Measurements from ENCODE around the gene INHBE. TPM values are rescaled to one million over a fixed set of nuclear protein-coding genes. Genes with fewer than 3 reads are reported as not detected.

Gene INHBE
- total and polyA plus RNA-seq, 2 of the 8 experiments (the other 6 are each of a cell fraction or from before 2014, with no cell fraction given) = 10.2 to 18.8 TPM

GRCh38 chr12:57430112-57430930, 24.8 kb upstream of the INHBE start:
- no peak for FAIRE-seq
- Histone ChIP-seq H2BK15ac (ENCODE audit: low read length) (no peak overlapping the region), H3K23ac (ENCODE audit: insufficient read length) (no peak overlapping the region), H3K79me1 (ENCODE audit: low read depth, low read length) (peaks cover 3% of the 10 kb centered on the region), H2AFZ (ENCODE audit: low read length) (no peak overlapping the region), H3K18ac (ENCODE audit: extremely low read depth, low read length) (no peak overlapping the region; the same call in 1 of the 2 replicates), H3K14ac (ENCODE audit: insufficient read length) (no peak overlapping the region), H3K27me3 (replicated peaks in 1 of 4; ENCODE audit: control insufficient read depth in 3 of 4, extremely low read depth in 1 of 4, insufficient read depth in 3 of 4, low read length in 3 of 4) (no peaks in the 10 kb centered on the region), H4K5ac (ENCODE audit: insufficient read length, low read depth, low read length) (peak overlapping the region; percentile 56), H2AK5ac (ENCODE audit: low read depth, low read length) (no peak overlapping the region), H2BK120ac (replicated peaks; ENCODE audit: low read depth, low read length) (no peak overlapping the region), H3K36me3 (ENCODE audit: control insufficient read depth in 2 of 4, insufficient read depth in 4 of 4, low read length in 3 of 4) (no peaks in the 10 kb centered on the region), H4K8ac (ENCODE audit: extremely low read depth, insufficient read depth, low read length) (peak overlapping the region; percentile 63; the same call in 1 of the 2 replicates), H3K27ac (ENCODE audit: low read depth, low read length) (peak overlapping the region; percentile 81; the same call in 1 of the 2 replicates), H3K23me2 (ENCODE audit: low read depth, low read length) (peaks cover 3% of the 10 kb centered on the region; the same call in 1 of the 2 replicates), H3K9ac (replicated peaks in 1 of 4; ENCODE audit: extremely low read depth in 1 of 4, low read depth in 3 of 4, low read length in 3 of 4) (peak overlapping the region; percentile 46 to 97 (median 62)), H2BK12ac (ENCODE audit: low read depth, low read length) (no peak overlapping the region), H3K56ac (replicated peaks; ENCODE audit: insufficient read length, low read depth, low read length) (no peak overlapping the region), H4K91ac (replicated peaks; ENCODE audit: insufficient read length, low read length) (peak overlapping the region; percentile 65), H4K20me1 (replicated peaks in 1 of 2; ENCODE audit: control insufficient read depth in 1 of 2, insufficient read depth in 2 of 2, low read length in 2 of 2) (no peaks in the 10 kb centered on the region), H2BK20ac (ENCODE audit: low read length) (no peak overlapping the region), H3K9me3 (ENCODE audit: insufficient read depth in 2 of 2, low read depth in 1 of 2, low read length in 1 of 2) (no peaks in the 10 kb centered on the region), H3K4me3 (ENCODE audit: extremely low read depth in 1 of 4, insufficient read depth in 2 of 4, low read depth in 3 of 4, low read length in 4 of 4) (peak overlapping the region; percentile 55 to 73 (median 70)), H3K4ac (replicated peaks; ENCODE audit: insufficient read length, low read depth, low read length) (peak overlapping the region; percentile 81), H3K79me2 (ENCODE audit: control insufficient read depth in 1 of 2, insufficient read depth in 2 of 2, low read length in 2 of 2) (peaks cover 0 to 14% of the 10 kb centered on the region in 2 experiments; a peak in 2 of 4 replicates), H3K4me2 (ENCODE audit: insufficient read depth in 1 of 2, low read depth in 2 of 2, low read length in 2 of 2) (peak overlapping the region; percentile 59 to 91), H2BK5ac (ENCODE audit: low read depth, low read length) (peak overlapping the region; percentile 41; the same call in 1 of the 2 replicates), H3K4me1 (replicated peaks in 1 of 4; ENCODE audit: control insufficient read depth in 3 of 4, insufficient read depth in 4 of 4, low read length in 3 of 4) (peaks cover 0 to 5% (median 2%) of the 10 kb centered on the region in 4 experiments; a peak in 5 of 7 replicates)
- ChIA-PET POLR2A (ENCODE audit: partially characterized antibody) (interaction anchor here (0.7 to 13.2 kb wide), 19 partner anchors 9 to 200 kb away, joined by 3 to 168 read pairs (median 5); partner anchors contain the start of genes INHBE and SHMT2), CTCF (ENCODE audit: partially characterized antibody) (interaction anchor here (0.9 to 2.9 kb wide), 7 partner anchors 12 to 87 kb away, joined by 3 to 16 read pairs (median 3); no protein-coding TSS in a partner anchor)
- peak in 1 of 2 experiments; percentile 66 for DNase-seq (ENCODE audit: low read depth in 1 of 2, low spot score in 2 of 2)
- 6% methylated on average over 26 of the region's 74 CpGs; no CpG with 5 or more reads in 1 of the 2 experiments for WGBS, 2 experiments (ENCODE audit: extremely low coverage in 1 of 2, insufficient coverage in 1 of 2, insufficient read length in 1 of 2, insufficient replicate concordance in 2 of 2, low coverage in 1 of 2, low lambda C conversion rate in 2 of 2, missing lambda C conversion rate in 1 of 2)
- TF ChIP-seq RNF2 (IDR thresholded peaks at IDR 0.05; ENCODE audit: borderline replicate concordance, low read depth, low read length, missing control alignments, poor library complexity, severe bottlenecking) = no peak
- TF ChIP-seq PHF8 (conservative IDR thresholded peaks at IDR 0.05; ENCODE audit: low read depth, low read length) = peak; percentile 73; the same call in 1 of the 2 replicates
- TF ChIP-seq BACH1 (IDR thresholded peaks at IDR 0.05; ENCODE audit: low read length) = no peak
- TF ChIP-seq POLR2A (IDR thresholded peaks at IDR 0.05; ENCODE audit: control extremely low read depth in 1 of 2, low read depth in 2 of 2, low read length in 2 of 2) = peak; percentile 56 to 69; a peak in 2 of 3 replicates
- no peak for TF ChIP-seq RAD21 (IDR thresholded peaks at IDR 0.05 in 1 of 2, conservative IDR thresholded peaks at IDR 0.05 in 1 of 2; ENCODE audit: low read depth in 2 of 2, low read length in 2 of 2)
- TF ChIP-seq BCL11A (IDR thresholded peaks at IDR 0.05; ENCODE audit: low read depth in 2 of 2, low read length in 2 of 2) = no peak
- TF ChIP-seq CHD2 (IDR thresholded peaks at IDR 0.05; ENCODE audit: low read length) = no peak
- no peak for TF ChIP-seq CREB1 (IDR thresholded peaks at IDR 0.05)
- no peak for TF ChIP-seq GABPA (IDR thresholded peaks at IDR 0.05; ENCODE audit: borderline replicate concordance, insufficient read depth, low read length)
- TF ChIP-seq HDAC6 (IDR thresholded peaks at IDR 0.05; ENCODE audit: low read depth, low read length) = no peak
- no peak for TF ChIP-seq POU5F1 (IDR thresholded peaks at IDR 0.05; ENCODE audit: low read depth, low read length)
